IMR-90 (cell line): ENCODE results near the gene ABHD17C. TPM values are rescaled to one million over a fixed set of nuclear protein-coding genes. Genes with fewer than 3 reads are reported as not detected.

Experiments used
- ATAC-seq: fragments of 200-7000 bp; cut with Tn5 transposase; 2 replicates; pipeline ENCODE4 v1.9.1; 2020; ENCODE audit warnings: low read depth, mild to moderate bottlenecking, moderate library complexity
- BruUV-seq: library from RNA; stranded (reverse); fragments of 400-500 nt; replicated peaks from 2 replicates; lab custom pipeline; 2021; lab: Mats Ljungman, UMichigan
- CTCF ChIA-PET: fragments of 300-600 bp; formaldehyde crosslinking; extraction: SDS; loops from one replicate; lab custom pipeline; 2021; ENCODE audit warnings: antibody characterized with exemption; lab: Yijun Ruan, JAX
- POLR2A ChIA-PET: fragments of 300-600 bp; sonication (Branson Sonifier 250); formaldehyde crosslinking; loops from one replicate; lab custom pipeline; 2022; ENCODE audit warnings: antibody characterized with exemption; ENCODE audit not compliant: unreplicated experiment; lab: Charles Lee
- DNase-seq: peaks from one replicate; pipeline ENCODE4 v3.0.0; 2013
- H2AFZ ChIP-seq: replicated peaks from 2 replicates; pipeline ENCODE3; 2013; ENCODE audit warnings: low read length, mild to moderate bottlenecking; ENCODE audit not compliant: poor library complexity
- H2AK5ac ChIP-seq: 2 replicates; pipeline ENCODE4 v1.6.1; 2013; ENCODE audit warnings: low read depth, low read length, inconsistent platforms
- H2AK9ac ChIP-seq: replicated peaks from 2 replicates; pipeline ENCODE3; 2013; ENCODE audit warnings: mild to moderate bottlenecking, low read depth, low read length, moderate library complexity; ENCODE audit not compliant: poor library complexity
- H2BK120ac ChIP-seq: 2 replicates; pipeline ENCODE4 v1.6.1; 2013; ENCODE audit warnings: low read depth, low read length, inconsistent platforms
- H2BK15ac ChIP-seq: 3 replicates; pipeline ENCODE4 v1.6.1; 2013; ENCODE audit warnings: low read depth, low read length, inconsistent platforms
- H2BK20ac ChIP-seq: 2 replicates; pipeline ENCODE4 v1.6.1; 2013; ENCODE audit warnings: low read depth, mild to moderate bottlenecking, inconsistent platforms, low read length, moderate library complexity
- H2BK5ac ChIP-seq: 2 replicates; pipeline ENCODE4 v1.6.1; 2013; ENCODE audit warnings: mild to moderate bottlenecking, low read depth, low read length, inconsistent platforms; ENCODE audit not compliant: poor library complexity, severe bottlenecking
- H3K14ac ChIP-seq: replicated peaks from 2 replicates; pipeline ENCODE4 v1.6.1; 2013; ENCODE audit warnings: low read depth, low read length, inconsistent platforms
- H3K18ac ChIP-seq: 2 replicates; pipeline ENCODE4 v1.6.1; 2013; ENCODE audit warnings: low read depth, low read length, control low read depth
- H3K23ac ChIP-seq: 2 replicates; pipeline ENCODE4 v1.6.1; 2013; ENCODE audit warnings: low read depth, low read length, inconsistent platforms
- H3K27ac ChIP-seq: 2 replicates; pipeline ENCODE4 v1.5.1; 2013; ENCODE audit warnings: mild to moderate bottlenecking, control low read depth, low read length; ENCODE audit not compliant: insufficient read depth
- H3K27me3 ChIP-seq: 2 replicates; pipeline ENCODE4 v1.6.1; 2013; ENCODE audit warnings: low read length; ENCODE audit not compliant: control insufficient read depth, insufficient read depth
- H3K36me3 ChIP-seq: 2 replicates; pipeline ENCODE4 v1.6.1; 2013; ENCODE audit warnings: low read length, mixed read lengths; ENCODE audit not compliant: control insufficient read depth, insufficient read depth
- H3K4ac ChIP-seq: 2 replicates; pipeline ENCODE4 v1.6.1; 2013; ENCODE audit warnings: low read depth, low read length, inconsistent platforms
- H3K4me1 ChIP-seq: 2 replicates; pipeline ENCODE4 v1.6.1; 2013; ENCODE audit warnings: low read length, mixed read lengths; ENCODE audit not compliant: control insufficient read depth, insufficient read depth
- H3K4me2 ChIP-seq: 2 replicates; pipeline ENCODE4 v1.6.1; 2013; ENCODE audit warnings: low read depth, mild to moderate bottlenecking, control low read depth, low read length, moderate library complexity
- H3K4me3 ChIP-seq: 2 replicates; pipeline ENCODE4 v1.5.1; 2013; ENCODE audit warnings: low read depth, mild to moderate bottlenecking, control low read depth, low read length, moderate library complexity; ENCODE audit not compliant: insufficient read depth
- H3K56ac ChIP-seq: 2 replicates; pipeline ENCODE4 v1.6.1; 2013; ENCODE audit warnings: low read length, inconsistent platforms; ENCODE audit not compliant: insufficient read depth; ENCODE audit errors: extremely low read depth
- H3K79me1 ChIP-seq, 2 experiments: 2 replicates each; pipeline ENCODE4 v1.6.1; 2013; ENCODE audit warnings: low read length in 2 of 2, inconsistent platforms in 1 of 2, low read depth in 1 of 2
- H3K9ac ChIP-seq: 2 replicates; pipeline ENCODE4 v1.6.1; 2013; ENCODE audit warnings: low read depth, low read length, control low read depth
- H3K9me1 ChIP-seq: 2 replicates; pipeline ENCODE4 v1.6.1; 2013; ENCODE audit warnings: low read length, inconsistent platforms; ENCODE audit not compliant: insufficient read depth
- H3K9me3 ChIP-seq: 2 replicates; pipeline ENCODE4 v1.6.1; 2013; ENCODE audit warnings: low read length; ENCODE audit not compliant: control insufficient read depth, insufficient read depth
- H4K20me1 ChIP-seq: 2 replicates; pipeline ENCODE4 v1.6.1; 2013; ENCODE audit warnings: low read length, inconsistent platforms; ENCODE audit not compliant: insufficient read depth
- H4K5ac ChIP-seq: 2 replicates; pipeline ENCODE4 v1.6.1; 2013; ENCODE audit warnings: mild to moderate bottlenecking, low read depth, low read length, control low read depth
- H4K8ac ChIP-seq, 2 experiments: 2 replicates each; pipeline ENCODE4 v1.6.1; 2013; ENCODE audit warnings: low read depth in 2 of 2, low read length in 2 of 2, control low read depth in 1 of 2, inconsistent platforms in 1 of 2
- H4K91ac ChIP-seq: 2 replicates; pipeline ENCODE4 v1.6.1; 2013; ENCODE audit warnings: low read depth, low read length, inconsistent platforms; ENCODE audit not compliant: insufficient read depth
- CTCF ChIP-seq: conservative IDR thresholded peaks from 2 replicates; pipeline ENCODE4 v1.5.1; 2012; ENCODE audit warnings: mild to moderate bottlenecking, low read depth, low read length, improper control_type of control experiment
- POLR2A ChIP-seq: IDR thresholded peaks from 2 replicates; pipeline ENCODE4 v1.6.1; 2012; ENCODE audit warnings: mild to moderate bottlenecking, low read depth, low read length
- USF2 ChIP-seq: fragments of 150-350 bp; IDR thresholded peaks from 2 replicates; pipeline ENCODE4 v1.6.1; 2017; ENCODE audit warnings: mild to moderate bottlenecking, antibody characterized with exemption, low read length, low read depth
- WGBS, 2 experiments: methylation state at CpG; one replicate each; pipeline versions ENCODE4 v1.1.5 to v1.1.7; 2013; ENCODE audit warnings: missing lambda C conversion rate in 2 of 2; ENCODE audit not compliant: insufficient read length in 1 of 2; ENCODE audit errors: extremely low coverage in 2 of 2; 5-methylcytosine and 5-hydroxymethylcytosine counted together
- dilution Hi-C: fragments of 300-500 bp; cut with HindIII; formaldehyde crosslinking; loops from one replicate; pipeline ENCODE4 v1.14.3; 2018; ENCODE audit warnings: low sequenced_read_pairs; ENCODE audit not compliant: unreplicated experiment
- in situ Hi-C: fragments of 300-500 bp; cut with MboI; formaldehyde crosslinking; loops from 3 replicates; pipeline ENCODE4 v1.14.3; 2019; ENCODE audit warnings: low sequenced_read_pairs, inconsistent platforms, mixed read lengths
- intact Hi-C: fragments of 100-400 bp; cut with micrococcal nuclease; formaldehyde crosslinking; loops from 2 replicates; pipeline ENCODE4 v1.10.0; 2022
- polyA plus RNA-seq, 3 experiments: library from polyadenylated mRNA; depleted of rRNA; stranded (reverse); fragments of >200 nt; gene quantifications; 2 replicates each; pipeline ENCODE4 v1.2.3, GENCODE V29; 2012; ENCODE audit warnings: low replicate concordance in 1 of 3
- total RNA-seq: library from RNA; depleted of rRNA; stranded (reverse); fragments of >200 nt; gene quantifications from 2 replicates; pipeline ENCODE4 v1.2.3, GENCODE V29; 2012

Gene ABHD17C
- total and polyA plus RNA-seq, 2 of the 4 experiments (the other 2 are of a cell fraction) = 5.4 to 10.3 TPM

- H4K20me1 ChIP-seq = peaks cover 46% of the 10 kb centered on the region
- no peak overlapping the region for H3K27ac ChIP-seq
- H4K5ac ChIP-seq = no peak overlapping the region
- DNase-seq (no peak), ATAC-seq (no peak)
- H2AK9ac ChIP-seq = no peak overlapping the region
- in situ Hi-C loops = no loop called here
- no peak overlapping the region for H3K4ac ChIP-seq
- no peak overlapping the region for H3K4me2 ChIP-seq
- no peak overlapping the region for H2BK5ac ChIP-seq
- BruUV-seq = no TSS peak
- peaks cover 24% of the 10 kb centered on the region for H3K9me1 ChIP-seq
- no peak overlapping the region for H2AK5ac ChIP-seq
- H3K9ac ChIP-seq = no peak overlapping the region
- no peak overlapping the region for H3K56ac ChIP-seq
- H3K18ac ChIP-seq = no peak overlapping the region
- no peak overlapping the region for H3K14ac ChIP-seq
- H2AFZ ChIP-seq = no peak overlapping the region
- H2BK120ac ChIP-seq = no peak overlapping the region
- no peak overlapping the region for H2BK15ac ChIP-seq
- H4K8ac ChIP-seq = no peak overlapping the region
- H3K4me1 ChIP-seq = peaks cover 12% of the 10 kb centered on the region
- POLR2A ChIA-PET = no interaction called here
- no peak overlapping the region for H3K23ac ChIP-seq
- 0 out of 2 replicates have a peak, but pooled peaks cover 3% of the 10 kb centered on the region for H3K36me3 ChIP-seq
- dilution Hi-C loops = no loop called here
- CTCF ChIA-PET = no interaction called here
- peaks cover 49 to 92% of the 10 kb centered on the region in 2 experiments for H3K79me1 ChIP-seq
- WGBS, 2 experiments = 94% methylated on average over 2 of the region's 3 CpGs; no CpG with 5 or more reads in 1 of the 2 experiments
- intact Hi-C loops = no loop called here
- H3K27me3 ChIP-seq = no peaks in the 10 kb centered on the region
- H3K9me3 ChIP-seq = no peaks in the 10 kb centered on the region
- H2BK20ac ChIP-seq = no peak overlapping the region
- H4K91ac ChIP-seq = no peak overlapping the region
- H3K4me3 ChIP-seq = no peak overlapping the region
- TF ChIP-seq USF2 = no peak
- TF ChIP-seq POLR2A = no peak
- TF ChIP-seq CTCF = no peak
These were observed 44.8 kb downstream of the ABHD17C start for GRCh38 chr15:80739919-80740318.
